Omental fat pad (tissue), 4 donors: ENCODE data around the gene CAPZB. TPM values are rescaled to one million over a fixed set of nuclear protein-coding genes. Genes with fewer than 3 reads are reported as not detected.

Experiments used
- ATAC-seq: fragments of 150-250 bp; one replicate; pipeline ENCODE4 v1.9.1; 2016; ENCODE audit warnings: mild to moderate bottlenecking, moderate library complexity; ENCODE audit not compliant: low FRiP score
- DNase-seq: peaks from one replicate; pipeline ENCODE4 v3.0.0-alpha.2; 2019; ENCODE audit warnings: low spot score
- CTCF ChIP-seq, 3 donors: fragments of 450-650 bp; IDR thresholded peaks; one replicate each; pipeline ENCODE4 v1.5.1; 2016 to 2017; ENCODE audit warnings: antibody characterized with exemption in 3 of 3, mild to moderate bottlenecking in 3 of 3, moderate library complexity in 2 of 3
- total RNA-seq, 4 donors: library from RNA; depleted of rRNA; stranded (reverse); fragments of >200 nt; gene quantifications; one replicate each; pipeline ENCODE4 v1.1.0, GENCODE V29; 2016

CAPZB gene
- total RNA-seq, 4 donors from 2014 or later = 98.0 to 130 (median 120) TPM

GRCh38 chr1:19361611-19362147 is 123.7 kb downstream of the CAPZB start:
- DNase-seq (no peak), ATAC-seq (no peak)
- TF ChIP-seq CTCF (IDR thresholded peaks at IDR 0.05) = no peak

GRCh38 chr1:19360843-19361610 is 124.3 kb downstream of the CAPZB start:
- no peak for ATAC-seq
- TF ChIP-seq CTCF (IDR thresholded peaks at IDR 0.05) = no peak
- DNase-seq = no peak

GRCh38 chr1:19360432-19360831 is 124.9 kb downstream of the CAPZB start:
- TF ChIP-seq CTCF (IDR thresholded peaks at IDR 0.05) = no peak
- DNase-seq (no peak), ATAC-seq (no peak)

GRCh38 chr1:19360016-19360415 is 125.3 kb downstream of the CAPZB start:
- no peak for TF ChIP-seq CTCF (IDR thresholded peaks at IDR 0.05)
- no peak for DNase-seq
- no peak for ATAC-seq

- no peak for TF ChIP-seq CTCF (IDR thresholded peaks at IDR 0.05)
- ATAC-seq = no peak
- DNase-seq = no peak
Measured at GRCh38 chr1:19359357-19359756, 126.0 kb downstream of the CAPZB start.

GRCh38 chr1:19358710-19359109 is 126.6 kb downstream of the CAPZB start:
- no peak for TF ChIP-seq CTCF (IDR thresholded peaks at IDR 0.05)
- ATAC-seq (no peak), DNase-seq (no peak)
